HepG2 (cell line): Measurements from ENCODE around the gene SAMM50. TPM values are rescaled to one million over a fixed set of nuclear protein-coding genes. Genes with fewer than 3 reads are reported as not detected.

Source experiments
- GPN1 ChIP-seq: sonication (generic); formaldehyde crosslinking; IDR thresholded peaks from 2 replicates; pipeline ENCODE4 v1.5.1; 2020; ENCODE audit warnings: missing genetic modification reagents, borderline replicate concordance
- MTA3 ChIP-seq: sonication (generic); formaldehyde crosslinking; IDR thresholded peaks from 2 replicates; pipeline ENCODE4 v1.4.0; 2020; ENCODE audit warnings: missing genetic modification reagents
- RBM39 ChIP-seq: fragments of 200-400 bp; formaldehyde crosslinking; IDR thresholded peaks from one replicate; pipeline ENCODE4 v1.6.1; 2018; ENCODE audit warnings: antibody characterized with exemption, mild to moderate bottlenecking, low read depth, low read length; ENCODE audit not compliant: poor library complexity, severe bottlenecking
- ZFP36L2 ChIP-seq: sonication (generic); formaldehyde crosslinking; IDR thresholded peaks from 2 replicates; pipeline ENCODE4 v1.4.0; 2020; ENCODE audit warnings: missing genetic modification reagents
- ZFY ChIP-seq: sonication (generic); formaldehyde crosslinking; IDR thresholded peaks from 2 replicates; pipeline ENCODE4 v1.4.0; 2020; ENCODE audit warnings: missing genetic modification reagents
- ZFYVE20 ChIP-seq: sonication (generic); formaldehyde crosslinking; IDR thresholded peaks from 2 replicates; pipeline ENCODE4 v1.8.0; 2023; ENCODE audit warnings: low read depth, mild to moderate bottlenecking, moderate library complexity, missing genetic modification reagents, borderline replicate concordance
- ZNF550 ChIP-seq: sonication (generic); formaldehyde crosslinking; IDR thresholded peaks from 2 replicates; pipeline ENCODE4 v1.4.0; 2020; ENCODE audit warnings: mild to moderate bottlenecking, missing genetic modification reagents, borderline replicate concordance
- ZNF629 ChIP-seq: sonication (generic); formaldehyde crosslinking; conservative IDR thresholded peaks from 2 replicates; pipeline ENCODE4 v1.5.0; 2020; ENCODE audit warnings: missing genetic modification reagents
- ZNF761 ChIP-seq: sonication (generic); formaldehyde crosslinking; conservative IDR thresholded peaks from 2 replicates; pipeline ENCODE4 v1.4.0; 2020; ENCODE audit warnings: mild to moderate bottlenecking, missing genetic modification reagents
- polyA plus RNA-seq, 8 experiments: library from polyadenylated mRNA; depleted of rRNA in 3 of 8; stranded (reverse) in 7 of 8; unstranded in 1 of 8; fragments of >200 nt; fragmentation: Illumina TruSeq in 4 of 8; extraction: Trizol in 4 of 8; gene quantifications; 2 replicates each; pipeline versions ENCODE4 v1.2.1 to v1.2.3, GENCODE V29; 2011 to 2016; ENCODE audit warnings: low read depth in 4 of 8, missing spikeins in 1 of 8, mixed read lengths in 1 of 8; ENCODE audit not compliant: insufficient read depth in 1 of 8
- total RNA-seq, 5 experiments: library from RNA; depleted of rRNA; stranded (reverse); fragments of >200 nt; fragmentation: Illumina TruSeq; extraction: Trizol; gene quantifications; 2 replicates each; pipeline ENCODE4 v1.2.3, GENCODE V29; 2016; ENCODE audit warnings: low read depth in 1 of 5
- TF ChIP-seq, protein P1 (sequence below): sonication (generic); formaldehyde crosslinking; IDR thresholded peaks from 2 replicates; pipeline ENCODE4 v1.4.0; 2020; ENCODE audit warnings: missing genetic modification reagents
- TF ChIP-seq, protein P2 (sequence below): IDR thresholded peaks from 2 replicates; pipeline ENCODE4 v1.6.1; 2016; ENCODE audit warnings: low read depth
- TF ChIP-seq, protein P3 (sequence below): sonication (generic); formaldehyde crosslinking; IDR thresholded peaks from 2 replicates; pipeline ENCODE4 v1.4.0; 2020; ENCODE audit warnings: missing genetic modification reagents, borderline replicate concordance
- TF ChIP-seq, protein P4 (sequence below): sonication (generic); formaldehyde crosslinking; IDR thresholded peaks from 2 replicates; pipeline ENCODE4 v1.8.1; 2022; ENCODE audit warnings: low read depth, mild to moderate bottlenecking, missing genetic modification reagents

Gene SAMM50
- total and polyA plus RNA-seq, 2 of the 13 experiments (the other 11 are each of a cell fraction or from before 2014, with no cell fraction given): 34.7 to 63.4 TPM

DNA sequence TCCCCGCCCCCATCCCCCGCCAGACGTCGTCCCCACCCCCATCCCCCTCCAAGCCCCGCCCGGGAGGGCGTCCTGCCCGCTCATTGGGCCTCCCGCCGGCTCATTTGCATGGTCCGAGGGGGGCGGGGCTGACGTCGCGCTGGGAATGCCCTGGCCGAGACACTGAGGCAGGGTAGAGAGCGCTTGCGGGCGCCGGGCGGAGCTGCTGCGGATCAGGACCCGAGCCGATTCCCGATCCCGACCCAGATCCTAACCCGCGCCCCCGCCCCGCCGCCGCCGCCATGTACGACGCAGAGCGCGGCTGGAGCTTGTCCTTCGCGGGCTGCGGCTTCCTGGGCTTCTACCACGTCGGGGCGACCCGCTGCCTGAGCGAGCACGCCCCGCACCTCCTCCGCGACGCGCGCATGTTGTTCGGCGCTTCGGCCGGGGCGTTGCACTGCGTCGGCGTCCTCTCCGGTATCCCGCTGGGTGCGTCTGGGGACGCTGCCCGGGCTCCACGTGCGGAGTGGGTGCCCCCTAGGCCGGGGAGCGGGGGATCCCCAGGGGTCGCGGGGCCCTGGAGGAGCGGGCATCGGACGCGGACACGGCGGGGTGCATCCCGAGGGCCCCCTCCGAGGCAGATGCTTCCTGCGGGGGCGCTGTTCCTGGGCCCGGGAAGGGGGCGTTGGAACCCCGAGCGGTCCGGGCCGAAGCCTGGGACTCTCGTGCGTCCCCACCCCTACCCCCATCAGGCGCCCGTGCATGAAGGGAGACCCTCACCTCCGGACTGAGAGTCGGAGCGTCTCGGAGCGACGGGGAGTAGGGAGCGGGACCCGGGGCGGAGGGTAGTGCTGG is 31.4 kb upstream of the SAMM50 start, which contains the start of gene PNPLA3 (continued):
- TF ChIP-seq, protein P1, sequence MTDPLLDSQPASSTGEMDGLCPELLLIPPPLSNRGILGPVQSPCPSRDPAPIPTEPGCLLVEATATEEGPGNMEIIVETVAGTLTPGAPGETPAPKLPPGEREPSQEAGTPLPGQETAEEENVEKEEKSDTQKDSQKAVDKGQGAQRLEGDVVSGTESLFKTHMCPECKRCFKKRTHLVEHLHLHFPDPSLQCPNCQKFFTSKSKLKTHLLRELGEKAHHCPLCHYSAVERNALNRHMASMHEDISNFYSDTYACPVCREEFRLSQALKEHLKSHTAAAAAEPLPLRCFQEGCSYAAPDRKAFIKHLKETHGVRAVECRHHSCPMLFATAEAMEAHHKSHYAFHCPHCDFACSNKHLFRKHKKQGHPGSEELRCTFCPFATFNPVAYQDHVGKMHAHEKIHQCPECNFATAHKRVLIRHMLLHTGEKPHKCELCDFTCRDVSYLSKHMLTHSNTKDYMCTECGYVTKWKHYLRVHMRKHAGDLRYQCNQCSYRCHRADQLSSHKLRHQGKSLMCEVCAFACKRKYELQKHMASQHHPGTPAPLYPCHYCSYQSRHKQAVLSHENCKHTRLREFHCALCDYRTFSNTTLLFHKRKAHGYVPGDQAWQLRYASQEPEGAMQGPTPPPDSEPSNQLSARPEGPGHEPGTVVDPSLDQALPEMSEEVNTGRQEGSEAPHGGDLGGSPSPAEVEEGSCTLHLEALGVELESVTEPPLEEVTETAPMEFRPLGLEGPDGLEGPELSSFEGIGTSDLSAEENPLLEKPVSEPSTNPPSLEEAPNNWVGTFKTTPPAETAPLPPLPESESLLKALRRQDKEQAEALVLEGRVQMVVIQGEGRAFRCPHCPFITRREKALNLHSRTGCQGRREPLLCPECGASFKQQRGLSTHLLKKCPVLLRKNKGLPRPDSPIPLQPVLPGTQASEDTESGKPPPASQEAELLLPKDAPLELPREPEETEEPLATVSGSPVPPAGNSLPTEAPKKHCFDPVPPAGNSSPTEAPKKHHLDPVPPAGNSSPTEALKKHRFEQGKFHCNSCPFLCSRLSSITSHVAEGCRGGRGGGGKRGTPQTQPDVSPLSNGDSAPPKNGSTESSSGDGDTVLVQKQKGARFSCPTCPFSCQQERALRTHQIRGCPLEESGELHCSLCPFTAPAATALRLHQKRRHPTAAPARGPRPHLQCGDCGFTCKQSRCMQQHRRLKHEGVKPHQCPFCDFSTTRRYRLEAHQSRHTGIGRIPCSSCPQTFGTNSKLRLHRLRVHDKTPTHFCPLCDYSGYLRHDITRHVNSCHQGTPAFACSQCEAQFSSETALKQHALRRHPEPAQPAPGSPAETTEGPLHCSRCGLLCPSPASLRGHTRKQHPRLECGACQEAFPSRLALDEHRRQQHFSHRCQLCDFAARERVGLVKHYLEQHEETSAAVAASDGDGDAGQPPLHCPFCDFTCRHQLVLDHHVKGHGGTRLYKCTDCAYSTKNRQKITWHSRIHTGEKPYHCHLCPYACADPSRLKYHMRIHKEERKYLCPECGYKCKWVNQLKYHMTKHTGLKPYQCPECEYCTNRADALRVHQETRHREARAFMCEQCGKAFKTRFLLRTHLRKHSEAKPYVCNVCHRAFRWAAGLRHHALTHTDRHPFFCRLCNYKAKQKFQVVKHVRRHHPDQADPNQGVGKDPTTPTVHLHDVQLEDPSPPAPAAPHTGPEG: peak; percentile 69; the same call in 1 of the 2 replicates
- peak; percentile 44 for TF ChIP-seq RBM39
- TF ChIP-seq GPN1 (CRISPR knock-in tag): no peak
- 0 out of 2 replicates have a peak, but pooled peaks have one; percentile 36 for TF ChIP-seq ZNF550 (CRISPR knock-in tag)
- peak; percentile 31; the same call in 1 of the 2 replicates for TF ChIP-seq ZNF761
- TF ChIP-seq, protein P2, sequence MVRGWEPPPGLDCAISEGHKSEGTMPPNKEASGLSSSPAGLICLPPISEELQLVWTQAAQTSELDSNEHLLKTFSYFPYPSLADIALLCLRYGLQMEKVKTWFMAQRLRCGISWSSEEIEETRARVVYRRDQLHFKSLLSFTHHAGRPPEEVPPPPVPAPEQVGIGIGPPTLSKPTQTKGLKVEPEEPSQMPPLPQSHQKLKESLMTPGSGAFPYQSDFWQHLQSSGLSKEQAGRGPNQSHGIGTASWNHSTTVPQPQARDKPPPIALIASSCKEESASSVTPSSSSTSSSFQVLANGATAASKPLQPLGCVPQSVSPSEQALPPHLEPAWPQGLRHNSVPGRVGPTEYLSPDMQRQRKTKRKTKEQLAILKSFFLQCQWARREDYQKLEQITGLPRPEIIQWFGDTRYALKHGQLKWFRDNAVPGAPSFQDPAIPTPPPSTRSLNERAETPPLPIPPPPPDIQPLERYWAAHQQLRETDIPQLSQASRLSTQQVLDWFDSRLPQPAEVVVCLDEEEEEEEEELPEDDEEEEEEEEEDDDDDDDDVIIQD (CRISPR knock-in tag): no peak
- no peak for TF ChIP-seq MTA3 (CRISPR knock-in tag)
- no peak for TF ChIP-seq ZFYVE20 (CRISPR knock-in tag)
- no peak for TF ChIP-seq ZFP36L2 (CRISPR knock-in tag)
- TF ChIP-seq, protein P3, sequence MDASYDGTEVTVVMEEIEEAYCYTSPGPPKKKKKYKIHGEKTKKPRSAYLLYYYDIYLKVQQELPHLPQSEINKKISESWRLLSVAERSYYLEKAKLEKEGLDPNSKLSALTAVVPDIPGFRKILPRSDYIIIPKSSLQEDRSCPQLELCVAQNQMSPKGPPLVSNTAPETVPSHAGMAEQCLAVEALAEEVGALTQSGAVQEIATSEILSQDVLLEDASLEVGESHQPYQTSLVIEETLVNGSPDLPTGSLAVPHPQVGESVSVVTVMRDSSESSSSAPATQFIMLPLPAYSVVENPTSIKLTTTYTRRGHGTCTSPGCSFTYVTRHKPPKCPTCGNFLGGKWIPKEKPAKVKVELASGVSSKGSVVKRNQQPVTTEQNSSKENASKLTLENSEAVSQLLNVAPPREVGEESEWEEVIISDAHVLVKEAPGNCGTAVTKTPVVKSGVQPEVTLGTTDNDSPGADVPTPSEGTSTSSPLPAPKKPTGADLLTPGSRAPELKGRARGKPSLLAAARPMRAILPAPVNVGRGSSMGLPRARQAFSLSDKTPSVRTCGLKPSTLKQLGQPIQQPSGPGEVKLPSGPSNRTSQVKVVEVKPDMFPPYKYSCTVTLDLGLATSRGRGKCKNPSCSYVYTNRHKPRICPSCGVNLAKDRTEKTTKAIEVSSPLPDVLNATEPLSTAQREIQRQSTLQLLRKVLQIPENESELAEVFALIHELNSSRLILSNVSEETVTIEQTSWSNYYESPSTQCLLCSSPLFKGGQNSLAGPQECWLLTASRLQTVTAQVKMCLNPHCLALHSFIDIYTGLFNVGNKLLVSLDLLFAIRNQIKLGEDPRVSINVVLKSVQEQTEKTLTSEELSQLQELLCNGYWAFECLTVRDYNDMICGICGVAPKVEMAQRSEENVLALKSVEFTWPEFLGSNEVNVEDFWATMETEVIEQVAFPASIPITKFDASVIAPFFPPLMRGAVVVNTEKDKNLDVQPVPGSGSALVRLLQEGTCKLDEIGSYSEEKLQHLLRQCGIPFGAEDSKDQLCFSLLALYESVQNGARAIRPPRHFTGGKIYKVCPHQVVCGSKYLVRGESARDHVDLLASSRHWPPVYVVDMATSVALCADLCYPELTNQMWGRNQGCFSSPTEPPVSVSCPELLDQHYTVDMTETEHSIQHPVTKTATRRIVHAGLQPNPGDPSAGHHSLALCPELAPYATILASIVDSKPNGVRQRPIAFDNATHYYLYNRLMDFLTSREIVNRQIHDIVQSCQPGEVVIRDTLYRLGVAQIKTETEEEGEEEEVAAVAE: no peak; the same call in 1 of the 2 replicates
- TF ChIP-seq, protein P4, sequence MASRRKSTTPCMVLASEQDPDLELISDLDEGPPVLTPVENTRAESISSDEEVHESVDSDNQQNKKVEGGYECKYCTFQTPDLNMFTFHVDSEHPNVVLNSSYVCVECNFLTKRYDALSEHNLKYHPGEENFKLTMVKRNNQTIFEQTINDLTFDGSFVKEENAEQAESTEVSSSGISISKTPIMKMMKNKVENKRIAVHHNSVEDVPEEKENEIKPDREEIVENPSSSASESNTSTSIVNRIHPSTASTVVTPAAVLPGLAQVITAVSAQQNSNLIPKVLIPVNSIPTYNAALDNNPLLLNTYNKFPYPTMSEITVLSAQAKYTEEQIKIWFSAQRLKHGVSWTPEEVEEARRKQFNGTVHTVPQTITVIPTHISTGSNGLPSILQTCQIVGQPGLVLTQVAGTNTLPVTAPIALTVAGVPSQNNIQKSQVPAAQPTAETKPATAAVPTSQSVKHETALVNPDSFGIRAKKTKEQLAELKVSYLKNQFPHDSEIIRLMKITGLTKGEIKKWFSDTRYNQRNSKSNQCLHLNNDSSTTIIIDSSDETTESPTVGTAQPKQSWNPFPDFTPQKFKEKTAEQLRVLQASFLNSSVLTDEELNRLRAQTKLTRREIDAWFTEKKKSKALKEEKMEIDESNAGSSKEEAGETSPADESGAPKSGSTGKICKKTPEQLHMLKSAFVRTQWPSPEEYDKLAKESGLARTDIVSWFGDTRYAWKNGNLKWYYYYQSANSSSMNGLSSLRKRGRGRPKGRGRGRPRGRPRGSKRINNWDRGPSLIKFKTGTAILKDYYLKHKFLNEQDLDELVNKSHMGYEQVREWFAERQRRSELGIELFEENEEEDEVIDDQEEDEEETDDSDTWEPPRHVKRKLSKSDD (CRISPR knock-in tag): 0 out of 2 replicates have a peak, but pooled peaks have one; percentile 54
- TF ChIP-seq ZNF629 (CRISPR knock-in tag): peak; percentile 27; the same call in 1 of the 2 replicates
- TF ChIP-seq ZFY (CRISPR knock-in tag): peak; percentile 81
